Liver (tissue), 9 donors: ENCODE data around the gene SOX13. TPM values are rescaled to one million over a fixed set of nuclear protein-coding genes. Genes with fewer than 3 reads are reported as not detected.

Source experiments
- DNase-seq: peaks from one replicate; pipeline ENCODE4 v3.0.0-alpha.2; 2017; ENCODE audit warnings: low spot score
- H3K27ac ChIP-seq, 2 donors: one replicate each; pipeline ENCODE4 v1.7.0; 2013; ENCODE audit warnings: inconsistent platforms in 2 of 2, low read length in 2 of 2, control low read depth in 1 of 2, low read depth in 1 of 2, mild to moderate bottlenecking in 1 of 2
- H3K27me3 ChIP-seq, 4 donors: one replicate each; pipeline versions ENCODE4 v1.6.1 to v1.7.0; 2013; ENCODE audit warnings: low read length in 3 of 4, inconsistent platforms in 1 of 4, mild to moderate bottlenecking in 1 of 4, moderate library complexity in 1 of 4; ENCODE audit not compliant: control insufficient read depth in 4 of 4, insufficient read depth in 4 of 4
- H3K36me3 ChIP-seq, 4 donors: one replicate each; pipeline versions ENCODE4 v1.6.1 to v1.7.0; 2013; ENCODE audit warnings: low read length in 3 of 4, mild to moderate bottlenecking in 3 of 4, low read depth in 1 of 4, moderate library complexity in 1 of 4; ENCODE audit not compliant: control insufficient read depth in 4 of 4, insufficient read depth in 3 of 4
- H3K4me1 ChIP-seq, 4 donors: one replicate each; pipeline versions ENCODE4 v1.6.1 to v1.7.0; 2013; ENCODE audit warnings: low read length in 3 of 4, mild to moderate bottlenecking in 3 of 4, moderate library complexity in 1 of 4; ENCODE audit not compliant: control insufficient read depth in 4 of 4, insufficient read depth in 4 of 4
- H3K4me3 ChIP-seq, 3 donors: one replicate each; pipeline versions ENCODE4 v1.6.1 to v1.7.0; 2013; ENCODE audit warnings: low read length in 3 of 3, control low read depth in 1 of 3, low read depth in 1 of 3, mild to moderate bottlenecking in 1 of 3
- H3K9ac ChIP-seq, 2 donors: one replicate each; pipeline ENCODE4 v1.7.0; 2013; ENCODE audit warnings: low read length in 2 of 2, mild to moderate bottlenecking in 2 of 2, moderate library complexity in 2 of 2, control low read depth in 1 of 2, low read depth in 1 of 2
- H3K9me3 ChIP-seq, 4 donors: one replicate each; pipeline versions ENCODE4 v1.6.1 to v1.7.0; 2013; ENCODE audit warnings: low read length in 3 of 4; ENCODE audit not compliant: control insufficient read depth in 4 of 4
- EGR1 ChIP-seq, 2 donors: IDR thresholded peaks; 2 replicates each; pipeline ENCODE4 v1.6.1; 2016 to 2018; ENCODE audit warnings: antibody characterized with exemption in 2 of 2, low read depth in 2 of 2
- FOXA1 ChIP-seq: IDR thresholded peaks from 2 replicates; pipeline ENCODE4 v1.6.1; 2016; ENCODE audit warnings: antibody characterized with exemption
- FOXA2 ChIP-seq: IDR thresholded peaks from 2 replicates; pipeline ENCODE4 v1.6.1; 2016; ENCODE audit warnings: antibody characterized with exemption
- GABPA ChIP-seq, 2 donors: IDR thresholded peaks in 1 of 2; conservative IDR thresholded peaks in 1 of 2; 2 replicates each; pipeline ENCODE4 v1.6.1; 2016; ENCODE audit warnings: antibody characterized with exemption in 2 of 2, mild to moderate bottlenecking in 1 of 2, moderate library complexity in 1 of 2
- HNF4A ChIP-seq, 2 donors: conservative IDR thresholded peaks; 2 replicates each; pipeline ENCODE4 v1.6.1; 2016; ENCODE audit warnings: antibody characterized with exemption in 2 of 2, mild to moderate bottlenecking in 2 of 2
- HNF4G ChIP-seq: IDR thresholded peaks from 2 replicates; pipeline ENCODE4 v1.6.1; 2016; ENCODE audit warnings: antibody characterized with exemption
- JUND ChIP-seq, 2 donors: IDR thresholded peaks; 2 replicates each; pipeline ENCODE4 v1.6.1; 2016; ENCODE audit warnings: antibody characterized with exemption in 2 of 2
- NR2F2 ChIP-seq: IDR thresholded peaks from 2 replicates; pipeline ENCODE4 v1.6.1; 2016; ENCODE audit warnings: antibody characterized with exemption
- RAD21 ChIP-seq, 2 donors: IDR thresholded peaks; 2 replicates each; pipeline ENCODE4 v1.6.1; 2016; ENCODE audit warnings: antibody characterized with exemption in 2 of 2, mild to moderate bottlenecking in 2 of 2
- RXRA ChIP-seq, 2 donors: IDR thresholded peaks; 2 replicates each; pipeline ENCODE4 v1.6.1; 2017 to 2018; ENCODE audit warnings: antibody characterized with exemption in 2 of 2, mild to moderate bottlenecking in 1 of 2
- SP1 ChIP-seq: IDR thresholded peaks from 2 replicates; pipeline ENCODE4 v1.6.1; 2018; ENCODE audit warnings: antibody characterized with exemption, mild to moderate bottlenecking
- TAF1 ChIP-seq: conservative IDR thresholded peaks from 2 replicates; pipeline ENCODE4 v1.6.1; 2016; ENCODE audit warnings: antibody characterized with exemption, mild to moderate bottlenecking
- YY1 ChIP-seq: IDR thresholded peaks from 2 replicates; pipeline ENCODE4 v1.6.1; 2016; ENCODE audit warnings: antibody characterized with exemption, mild to moderate bottlenecking
- WGBS: extraction: QIAGEN DNeasy Blood & Tissue Kit; methylation state at CpG from one replicate; pipeline ENCODE4 v1.1.7; 2013; 5-methylcytosine and 5-hydroxymethylcytosine counted together
- polyA plus RNA-seq, 2 donors: library from polyadenylated mRNA; stranded (reverse) in 1 of 2; unstranded in 1 of 2; fragments of 200-250 nt in 1 of 2; fragments of >200 nt in 1 of 2; fragmentation: Nextera tagmentation in 1 of 2; extraction: Ambion mirVana in 1 of 2; gene quantifications; one replicate each; pipeline versions ENCODE4 v1.2.1 to v1.2.3, GENCODE V29; 2013 to 2015
- total RNA-seq, 2 donors: library from RNA; depleted of rRNA; stranded (reverse); fragments of >200 nt; gene quantifications; one replicate each; pipeline ENCODE4 v1.2.3, GENCODE V29; 2014
- TF ChIP-seq, protein P1 (sequence below): IDR thresholded peaks from 2 replicates; pipeline ENCODE4 v1.6.1; 2016; ENCODE audit warnings: antibody characterized with exemption
- TF ChIP-seq, protein P2 (sequence below): IDR thresholded peaks from 2 replicates; pipeline ENCODE4 v1.6.1; 2016; ENCODE audit warnings: antibody characterized with exemption
- TF ChIP-seq, protein P3 (sequence below): fragments of 150-350 bp; IDR thresholded peaks from 2 replicates; pipeline ENCODE4 v1.5.1; 2017; ENCODE audit warnings: improper control_type of control experiment, low read depth, low read length; ENCODE audit not compliant: missing input control
- TF ChIP-seq, protein P4 (sequence below): IDR thresholded peaks from 2 replicates; pipeline ENCODE4 v1.6.1; 2016; ENCODE audit warnings: antibody characterized with exemption
- donor health status: healthy.
- donor health status: healthy.
- donor health status: healthy.
- donor health status: healthy.
- donor health status: healthy.

Gene SOX13
- total and polyA plus RNA-seq, 4 donors, result 7.8 to 15.5 (median 8.7) TPM

DNA sequence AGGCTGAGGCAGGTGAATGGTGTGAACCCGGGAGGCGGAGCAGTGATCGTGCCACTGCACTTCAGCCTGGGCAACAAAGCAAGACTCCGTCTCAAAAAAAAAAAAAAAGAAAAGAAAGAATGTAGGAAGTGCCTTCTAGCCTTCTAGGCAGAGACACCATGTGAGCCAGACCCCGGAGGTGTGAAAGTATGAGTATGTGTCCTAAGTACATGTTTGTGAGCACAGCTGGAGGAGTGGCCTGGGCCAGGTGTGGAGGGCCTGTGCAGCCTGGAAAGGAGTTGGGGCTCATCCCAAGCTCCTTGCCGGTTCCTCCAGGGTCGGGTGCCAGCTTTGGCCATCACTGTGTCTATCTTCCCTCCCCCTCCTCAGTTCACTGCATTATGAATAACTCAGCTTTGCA, 13.0 kb downstream of the SOX13 start:
- Histone ChIP-seq H3K9ac (no peak overlapping the region), H3K9me3 (no peaks in the 10 kb centered on the region), H3K36me3 (no peaks in the 10 kb centered on the region), H3K27ac (no peak overlapping the region), H3K4me1 (peaks cover 7 to 67% (median 55%) of the 10 kb centered on the region in 4 donors), H3K4me3 (no peak overlapping the region), H3K27me3 (no peaks in the 10 kb centered on the region)
- WGBS, result 80% methylated on average over 7 of the region's 7 CpGs
- DNase-seq, result no peak
- TF ChIP-seq, protein P1, sequence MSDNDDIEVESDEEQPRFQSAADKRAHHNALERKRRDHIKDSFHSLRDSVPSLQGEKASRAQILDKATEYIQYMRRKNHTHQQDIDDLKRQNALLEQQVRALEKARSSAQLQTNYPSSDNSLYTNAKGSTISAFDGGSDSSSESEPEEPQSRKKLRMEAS, result no peak
- TF ChIP-seq, protein P2, sequence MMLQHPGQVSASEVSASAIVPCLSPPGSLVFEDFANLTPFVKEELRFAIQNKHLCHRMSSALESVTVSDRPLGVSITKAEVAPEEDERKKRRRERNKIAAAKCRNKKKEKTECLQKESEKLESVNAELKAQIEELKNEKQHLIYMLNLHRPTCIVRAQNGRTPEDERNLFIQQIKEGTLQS, result no peak
- no peak for TF ChIP-seq YY1
- TF ChIP-seq JUND (IDR thresholded peaks at IDR 0.05), result no peak
- no peak for TF ChIP-seq FOXA1
- no peak for TF ChIP-seq FOXA2
- TF ChIP-seq HNF4A (conservative IDR thresholded peaks at IDR 0.05), result no peak
- TF ChIP-seq TAF1, result no peak
- TF ChIP-seq, protein P3, sequence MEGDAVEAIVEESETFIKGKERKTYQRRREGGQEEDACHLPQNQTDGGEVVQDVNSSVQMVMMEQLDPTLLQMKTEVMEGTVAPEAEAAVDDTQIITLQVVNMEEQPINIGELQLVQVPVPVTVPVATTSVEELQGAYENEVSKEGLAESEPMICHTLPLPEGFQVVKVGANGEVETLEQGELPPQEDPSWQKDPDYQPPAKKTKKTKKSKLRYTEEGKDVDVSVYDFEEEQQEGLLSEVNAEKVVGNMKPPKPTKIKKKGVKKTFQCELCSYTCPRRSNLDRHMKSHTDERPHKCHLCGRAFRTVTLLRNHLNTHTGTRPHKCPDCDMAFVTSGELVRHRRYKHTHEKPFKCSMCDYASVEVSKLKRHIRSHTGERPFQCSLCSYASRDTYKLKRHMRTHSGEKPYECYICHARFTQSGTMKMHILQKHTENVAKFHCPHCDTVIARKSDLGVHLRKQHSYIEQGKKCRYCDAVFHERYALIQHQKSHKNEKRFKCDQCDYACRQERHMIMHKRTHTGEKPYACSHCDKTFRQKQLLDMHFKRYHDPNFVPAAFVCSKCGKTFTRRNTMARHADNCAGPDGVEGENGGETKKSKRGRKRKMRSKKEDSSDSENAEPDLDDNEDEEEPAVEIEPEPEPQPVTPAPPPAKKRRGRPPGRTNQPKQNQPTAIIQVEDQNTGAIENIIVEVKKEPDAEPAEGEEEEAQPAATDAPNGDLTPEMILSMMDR, result no peak
- no peak for TF ChIP-seq HNF4G
- TF ChIP-seq NR2F2, result no peak
- no peak for TF ChIP-seq RAD21 (IDR thresholded peaks at IDR 0.05)
- TF ChIP-seq, protein P4, sequence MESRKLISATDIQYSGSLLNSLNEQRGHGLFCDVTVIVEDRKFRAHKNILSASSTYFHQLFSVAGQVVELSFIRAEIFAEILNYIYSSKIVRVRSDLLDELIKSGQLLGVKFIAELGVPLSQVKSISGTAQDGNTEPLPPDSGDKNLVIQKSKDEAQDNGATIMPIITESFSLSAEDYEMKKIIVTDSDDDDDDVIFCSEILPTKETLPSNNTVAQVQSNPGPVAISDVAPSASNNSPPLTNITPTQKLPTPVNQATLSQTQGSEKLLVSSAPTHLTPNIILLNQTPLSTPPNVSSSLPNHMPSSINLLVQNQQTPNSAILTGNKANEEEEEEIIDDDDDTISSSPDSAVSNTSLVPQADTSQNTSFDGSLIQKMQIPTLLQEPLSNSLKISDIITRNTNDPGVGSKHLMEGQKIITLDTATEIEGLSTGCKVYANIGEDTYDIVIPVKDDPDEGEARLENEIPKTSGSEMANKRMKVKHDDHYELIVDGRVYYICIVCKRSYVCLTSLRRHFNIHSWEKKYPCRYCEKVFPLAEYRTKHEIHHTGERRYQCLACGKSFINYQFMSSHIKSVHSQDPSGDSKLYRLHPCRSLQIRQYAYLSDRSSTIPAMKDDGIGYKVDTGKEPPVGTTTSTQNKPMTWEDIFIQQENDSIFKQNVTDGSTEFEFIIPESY, result no peak
- TF ChIP-seq SP1, result no peak
- no peak for TF ChIP-seq GABPA (IDR thresholded peaks at IDR 0.05 in 1 of 2, conservative IDR thresholded peaks at IDR 0.05 in 1 of 2)
- TF ChIP-seq EGR1 (IDR thresholded peaks at IDR 0.05; ENCODE audit: low read depth in 2 of 2), result no peak

DNA sequence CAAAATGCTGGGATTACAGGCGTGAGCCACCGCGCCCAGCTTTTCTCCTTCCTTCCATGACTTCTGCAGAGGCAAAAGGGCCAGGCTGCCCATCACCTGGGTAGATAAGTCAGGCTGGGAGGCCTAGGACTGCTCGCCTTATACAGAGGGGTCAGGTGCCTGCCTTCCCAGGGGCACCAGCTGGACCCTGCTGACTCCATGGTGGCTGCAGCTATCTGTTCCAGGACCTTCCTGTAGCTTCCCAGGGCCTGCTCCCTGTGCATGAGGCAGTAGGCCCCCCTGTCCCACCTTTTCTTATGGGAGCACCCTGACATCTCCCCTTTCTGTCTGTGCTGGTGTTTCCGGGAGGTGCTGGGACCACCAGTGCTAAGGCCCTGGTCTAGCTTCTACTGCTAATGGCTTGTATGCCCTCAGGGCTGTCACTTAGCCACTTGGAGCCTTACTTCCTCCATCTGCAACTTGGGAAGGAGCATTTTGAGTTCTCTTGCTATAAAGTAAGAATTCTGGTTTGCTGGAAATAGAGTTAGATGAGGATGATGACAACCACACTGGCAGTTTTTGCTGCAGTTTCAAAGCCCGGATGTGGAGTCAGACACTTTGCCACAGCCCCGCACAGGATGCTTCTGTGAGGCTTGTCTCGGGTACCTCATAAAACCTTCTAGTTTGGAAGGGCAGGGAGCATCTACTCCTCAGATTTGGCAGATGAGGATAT, 14.4 kb downstream of the SOX13 start:
- H3K27ac ChIP-seq, result no peak overlapping the region
- no peak for DNase-seq
- no peaks in the 10 kb centered on the region for H3K36me3 ChIP-seq
- no peak overlapping the region for H3K4me3 ChIP-seq
- no peak overlapping the region for H3K9ac ChIP-seq
- WGBS, result 90% methylated on average over 8 of the region's 8 CpGs
- TF ChIP-seq NR2F2 (no peak), HNF4A (conservative IDR thresholded peaks at IDR 0.05) (no peak), FOXA1 (no peak), YY1 (no peak), RXRA (IDR thresholded peaks at IDR 0.05) (no peak), HNF4G (no peak), GABPA (IDR thresholded peaks at IDR 0.05 in 1 of 2, conservative IDR thresholded peaks at IDR 0.05 in 1 of 2) (no peak), EGR1 (IDR thresholded peaks at IDR 0.05; ENCODE audit: low read depth in 2 of 2) (no peak), FOXA2 (no peak)
- H3K4me1 ChIP-seq, result peaks cover 7 to 64% (median 50%) of the 10 kb centered on the region in 4 donors
- no peaks in the 10 kb centered on the region for H3K27me3 ChIP-seq
- no peaks in the 10 kb centered on the region for H3K9me3 ChIP-seq
